ENCODE measurements around the gene MUC21.

Gene MUC21

GRCh38 chr6:30983439-30983838 lies at the start of gene MUC21:
TSS of gene MUC21 (plus strand) at chr6:30983718. CDS start at chr6:30983959, 241 bp downstream.
- no peak for DNase-seq (ENCODE audit: low read depth in 2 of 2)

GRCh38 chr6:30935018-30935417 lies 48.5 kb upstream of the MUC21 start:
- no peak for DNase-seq (ENCODE audit: low read depth in 2 of 2)

GRCh38 chr6:30937265-30937664 lies 46.3 kb upstream of the MUC21 start:
- DNase-seq (ENCODE audit: low read depth in 2 of 2) = no peak

- DNase-seq (ENCODE audit: low read depth in 2 of 2) = no peak
Measured at GRCh38 chr6:30938730-30939129, 44.8 kb upstream of the MUC21 start.

- no peak for DNase-seq (ENCODE audit: low read depth in 2 of 2)
Measured at GRCh38 chr6:30939473-30939872, 44.0 kb upstream of the MUC21 start.

GRCh38 chr6:30940361-30940986 lies 43.0 kb upstream of the MUC21 start, which contains the start of gene MUCL3:
TSS of gene MUCL3 (plus strand) at chr6:30940973. CDS start at chr6:30941000, 27 bp downstream.
- DNase-seq (ENCODE audit: low read depth in 2 of 2) = no peak

- no peak for DNase-seq (ENCODE audit: low read depth in 2 of 2)
Measured at GRCh38 chr6:30942338-30943060, 41.0 kb upstream of the MUC21 start.

GRCh38 chr6:30944051-30944450 lies 39.5 kb upstream of the MUC21 start:
- no peak for DNase-seq (ENCODE audit: low read depth in 2 of 2)

- DNase-seq (ENCODE audit: low read depth in 2 of 2) = no peak
Measured at GRCh38 chr6:30945281-30945680, 38.2 kb upstream of the MUC21 start.

GRCh38 chr6:30947231-30947630 lies 36.3 kb upstream of the MUC21 start:
- no peak for DNase-seq (ENCODE audit: low read depth in 2 of 2)

- no peak for DNase-seq (ENCODE audit: low read depth in 2 of 2)
Measured at GRCh38 chr6:30948811-30949210, 34.7 kb upstream of the MUC21 start.

GRCh38 chr6:30951907-30952469 lies 31.5 kb upstream of the MUC21 start:
- DNase-seq (ENCODE audit: low read depth in 2 of 2) = no peak

- DNase-seq (ENCODE audit: low read depth in 2 of 2) = no peak
Measured at GRCh38 chr6:30954631-30955366, 28.7 kb upstream of the MUC21 start.

GRCh38 chr6:30955367-30956042 lies 28.0 kb upstream of the MUC21 start:
- DNase-seq (ENCODE audit: low read depth in 2 of 2) = peak; percentile 66 to 78

- DNase-seq (ENCODE audit: low read depth in 2 of 2) = no peak
Measured at GRCh38 chr6:30957716-30958115, 25.8 kb upstream of the MUC21 start.

- no peak for DNase-seq (ENCODE audit: low read depth in 2 of 2)
Measured at GRCh38 chr6:30960907-30961673, 22.4 kb upstream of the MUC21 start.

GRCh38 chr6:30962716-30963115 lies 20.8 kb upstream of the MUC21 start:
- no peak for DNase-seq (ENCODE audit: low read depth in 2 of 2)

- DNase-seq (ENCODE audit: low read depth in 2 of 2) = no peak
Measured at GRCh38 chr6:30963641-30964040, 19.9 kb upstream of the MUC21 start.

- DNase-seq (ENCODE audit: low read depth in 2 of 2) = no peak
Measured at GRCh38 chr6:30964075-30964474, 19.4 kb upstream of the MUC21 start.

- DNase-seq (ENCODE audit: low read depth in 2 of 2) = no peak
Measured at GRCh38 chr6:30965140-30965601, 18.3 kb upstream of the MUC21 start.

- DNase-seq (ENCODE audit: low read depth in 2 of 2) = no peak
Measured at GRCh38 chr6:30966154-30966553, 17.4 kb upstream of the MUC21 start.
